SK-N-SH treated with all-trans-retinoic acid at 6 μM for 48 hours (cell line): Measurements from ENCODE around the gene RNF126.

ENCODE experiments used
- GLIS3 ChIP-seq: fragments of 250-450 bp; sonication (Bioruptor Pico); IDR thresholded peaks from 2 replicates; pipeline ENCODE4 v1.5.0; 2020; ENCODE audit warnings: mild to moderate bottlenecking, moderate library complexity
- PATZ1 ChIP-seq: fragments of 250-450 bp; sonication (Bioruptor Pico); IDR thresholded peaks from 2 replicates; pipeline ENCODE4 v1.8.0; 2020; ENCODE audit warnings: mild to moderate bottlenecking, moderate library complexity, borderline replicate concordance
- POU6F1 ChIP-seq: fragments of 250-450 bp; sonication (Bioruptor Pico); IDR thresholded peaks from 2 replicates; pipeline ENCODE4 v1.8.0; 2021; ENCODE audit warnings: low read depth, mild to moderate bottlenecking, moderate library complexity, borderline replicate concordance
- RARB ChIP-seq: fragments of 250-450 bp; sonication (Bioruptor Pico); IDR thresholded peaks from 2 replicates; pipeline ENCODE4 v1.8.0; 2021; ENCODE audit warnings: mild to moderate bottlenecking, moderate library complexity
- SNAI2 ChIP-seq: fragments of 250-450 bp; sonication (Bioruptor Pico); IDR thresholded peaks from 2 replicates; pipeline ENCODE4 v1.5.0; 2020; ENCODE audit warnings: mild to moderate bottlenecking, moderate library complexity
- TOX ChIP-seq: fragments of 250-450 bp; sonication (Bioruptor Pico); IDR thresholded peaks from 2 replicates; pipeline ENCODE4 v1.8.0; 2021; ENCODE audit warnings: mild to moderate bottlenecking, moderate library complexity, borderline replicate concordance

- TF ChIP-seq TOX (no peak), POU6F1 (CRISPR knock-in tag) (no peak), GLIS3 (CRISPR knock-in tag) (no peak), SNAI2 (CRISPR knock-in tag) (no peak), PATZ1 (CRISPR knock-in tag) (no peak), RARB (CRISPR knock-in tag) (no peak)
Measured at GRCh38 chr19:623974-624373, 39.0 kb downstream of the RNF126 start.
